Left forelimb (tissue), 1 donor: Measurements from ENCODE around the gene RAB30.

ENCODE experiments used
- DNase-seq: peaks from one replicate; pipeline ENCODE4 v3.0.0-alpha.2; 2018; ENCODE audit warnings: low spot score

The RAB30 gene

GRCh38 chr11:83070731-83071566, 748 bp downstream of the RAB30 start:
- no peak for DNase-seq

GRCh38 chr11:83070044-83070701, 1.5 kb downstream of the RAB30 start:
- DNase-seq = no peak

GRCh38 chr11:83069441-83070043, 2.2 kb downstream of the RAB30 start:
- DNase-seq = no peak

GRCh38 chr11:83068568-83068967, 3.1 kb downstream of the RAB30 start:
- no peak for DNase-seq

GRCh38 chr11:83064011-83064410, 7.7 kb downstream of the RAB30 start:
- no peak for DNase-seq

- no peak for DNase-seq
Measured at GRCh38 chr11:83063073-83063754, 8.5 kb downstream of the RAB30 start.

GRCh38 chr11:83061883-83062282, 9.8 kb downstream of the RAB30 start:
- DNase-seq = no peak

- no peak for DNase-seq
Measured at GRCh38 chr11:83060965-83061364, 10.7 kb downstream of the RAB30 start.

GRCh38 chr11:83057721-83058120, 14.0 kb downstream of the RAB30 start:
- no peak for DNase-seq

GRCh38 chr11:83056611-83057010, 15.1 kb downstream of the RAB30 start:
- DNase-seq = no peak

GRCh38 chr11:83056204-83056603, 15.5 kb downstream of the RAB30 start:
- DNase-seq = no peak

GRCh38 chr11:83054904-83055380, 16.8 kb downstream of the RAB30 start:
- DNase-seq = no peak

- no peak for DNase-seq
Measured at GRCh38 chr11:83054001-83054400, 17.7 kb downstream of the RAB30 start.

- no peak for DNase-seq
Measured at GRCh38 chr11:83051760-83052671, 19.7 kb downstream of the RAB30 start.

- DNase-seq = no peak
Measured at GRCh38 chr11:83047515-83048225, 24.0 kb downstream of the RAB30 start.

- DNase-seq = no peak
Measured at GRCh38 chr11:83046621-83047172, 25.0 kb downstream of the RAB30 start.

GRCh38 chr11:83044958-83045712, 26.6 kb downstream of the RAB30 start:
- DNase-seq = no peak

- no peak for DNase-seq
Measured at GRCh38 chr11:83042964-83043711, 28.6 kb downstream of the RAB30 start.

- no peak for DNase-seq
Measured at GRCh38 chr11:83041126-83041525, 30.6 kb downstream of the RAB30 start.
